ENCODE measurements around the gene SESN1. TPM values are rescaled to one million over a fixed set of nuclear protein-coding genes. Genes with fewer than 3 reads are reported as not detected.

Gene SESN1
- polyA plus RNA-seq, 3 donors = 1.8 to 21.0 (median 3.1) TPM

DNA sequence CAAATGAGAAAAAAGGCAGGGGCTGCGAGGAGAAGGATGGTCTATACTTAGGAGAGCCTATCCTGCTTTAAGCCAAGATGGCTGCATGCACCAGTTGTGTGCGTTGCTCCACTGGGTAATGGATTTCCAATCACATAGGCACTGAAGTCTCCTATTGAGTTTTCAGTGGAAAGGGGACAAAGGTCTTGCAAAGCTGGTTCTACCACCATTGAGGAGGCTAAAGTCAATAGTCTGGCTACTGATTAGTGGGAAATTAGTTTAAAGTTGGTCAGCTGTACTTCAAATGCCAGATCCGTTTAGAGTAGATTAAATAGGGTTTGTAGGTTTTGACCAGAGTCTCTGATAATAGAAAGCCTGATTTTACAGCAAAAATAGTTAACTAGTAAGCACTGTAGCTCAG, 104.9 kb downstream of the SESN1 start:
- Histone ChIP-seq H3K9ac (ENCODE audit: insufficient read depth, low read length, poor library complexity, severe bottlenecking) (no peak overlapping the region), H3K79me2 (ENCODE audit: insufficient read depth, low read length) (no peaks in the 10 kb centered on the region), H2AFZ (ENCODE audit: insufficient read depth, low read depth, low read length, poor library complexity, severe bottlenecking) (no peak overlapping the region), H3K27ac (ENCODE audit: low read depth in 1 of 2, low read length in 2 of 2) (no peak overlapping the region), H3K27me3 (ENCODE audit: control insufficient read depth in 2 of 2, insufficient read depth in 2 of 2, low read length in 2 of 2) (no peaks in the 10 kb centered on the region), H4K20me1 (ENCODE audit: insufficient read depth, low read length) (no peaks in the 10 kb centered on the region), H3K4me1 (ENCODE audit: control insufficient read depth in 1 of 2, insufficient read depth in 2 of 2, low read length in 2 of 2) (no peaks in the 10 kb centered on the region), H3K4me3 (replicated peaks in 1 of 3; ENCODE audit: low read depth in 2 of 3, low read length in 3 of 3) (no peak overlapping the region), H3K4me2 (replicated peaks; ENCODE audit: extremely low read depth, low read length, poor library complexity, severe bottlenecking) (no peak overlapping the region), H3K36me3 (replicated peaks in 1 of 2; ENCODE audit: control insufficient read depth in 1 of 2, insufficient read depth in 2 of 2, low read length in 2 of 2) (peaks cover 15 to 80% of the 10 kb centered on the region in 2 donors), H3K9me3 (replicated peaks in 1 of 2; ENCODE audit: control insufficient read depth in 1 of 2, insufficient read depth in 1 of 2, low read length in 2 of 2) (no peaks in the 10 kb centered on the region)
- H3K36me3 Mint-ChIP-seq = peaks cover 56 to 57% of the 10 kb centered on the region in 2 donors
- no peak overlapping the region for H3K4me3 Mint-ChIP-seq
- no peak overlapping the region for H3K27ac Mint-ChIP-seq
- intact Hi-C loops (cut with micrococcal nuclease) = no loop called here
- 95% methylated on average over 3 of the region's 3 CpGs for WGBS (ENCODE audit: insufficient coverage)
- no peak for DNase-seq
- H3K9me3 Mint-ChIP-seq = no peaks in the 10 kb centered on the region
- H3K27me3 Mint-ChIP-seq (ENCODE audit: low read depth in 3 of 3) = peaks cover 0 to 3% (median 0%) of the 10 kb centered on the region in 3 donors
- TF ChIP-seq CTCF (IDR thresholded peaks at IDR 0.05) = no peak
- no peaks in the 10 kb centered on the region for H3K4me1 Mint-ChIP-seq

- H4K20me1 ChIP-seq (ENCODE audit: insufficient read depth, low read length) = no peaks in the 10 kb centered on the region
- H3K36me3 ChIP-seq (replicated peaks in 1 of 2; ENCODE audit: control insufficient read depth in 1 of 2, insufficient read depth in 2 of 2, low read length in 2 of 2) = peaks cover 15 to 72% of the 10 kb centered on the region in 2 donors
- no peak overlapping the region for H2AFZ ChIP-seq (ENCODE audit: insufficient read depth, low read depth, low read length, poor library complexity, severe bottlenecking)
- no peak overlapping the region for H3K4me2 ChIP-seq (replicated peaks; ENCODE audit: extremely low read depth, low read length, poor library complexity, severe bottlenecking)
- 96% methylated on average over 3 of the region's 5 CpGs for WGBS (ENCODE audit: insufficient coverage)
- H3K4me1 Mint-ChIP-seq = peaks cover 3% of the 10 kb centered on the region
- H3K4me1 ChIP-seq (ENCODE audit: control insufficient read depth in 1 of 2, insufficient read depth in 2 of 2, low read length in 2 of 2) = peaks cover 0 to 1% of the 10 kb centered on the region in 2 donors
- intact Hi-C loops (cut with micrococcal nuclease) = no loop called here
- H3K27ac ChIP-seq (ENCODE audit: low read depth in 1 of 2, low read length in 2 of 2) = no peak overlapping the region
- H3K27me3 ChIP-seq (ENCODE audit: control insufficient read depth in 2 of 2, insufficient read depth in 2 of 2, low read length in 2 of 2) = no peaks in the 10 kb centered on the region
- peaks cover 0 to under 1% (median 0%) of the 10 kb centered on the region in 7 donors for H3K9me3 Mint-ChIP-seq
- no peak overlapping the region for H3K4me3 ChIP-seq (replicated peaks in 1 of 3; ENCODE audit: low read depth in 2 of 3, low read length in 3 of 3)
- no peak overlapping the region for H3K27ac Mint-ChIP-seq
- DNase-seq = no peak
- H3K36me3 Mint-ChIP-seq = peaks cover 56 to 58% of the 10 kb centered on the region in 2 donors
- H3K27me3 Mint-ChIP-seq (ENCODE audit: low read depth in 3 of 3) = peaks cover 0 to 3% (median 0%) of the 10 kb centered on the region in 3 donors
- no peak overlapping the region for H3K4me3 Mint-ChIP-seq
- H3K9ac ChIP-seq (ENCODE audit: insufficient read depth, low read length, poor library complexity, severe bottlenecking) = no peak overlapping the region
- no peak for TF ChIP-seq CTCF (IDR thresholded peaks at IDR 0.05)
- no peaks in the 10 kb centered on the region for H3K9me3 ChIP-seq (replicated peaks in 1 of 2; ENCODE audit: control insufficient read depth in 1 of 2, insufficient read depth in 1 of 2, low read length in 2 of 2)
- no peaks in the 10 kb centered on the region for H3K79me2 ChIP-seq (ENCODE audit: insufficient read depth, low read length)
These were observed 105.9 kb downstream of the SESN1 start for GRCh38 chr6:108988765-108989164.
